Measurements from ENCODE around the gene SENP1.

DNA sequence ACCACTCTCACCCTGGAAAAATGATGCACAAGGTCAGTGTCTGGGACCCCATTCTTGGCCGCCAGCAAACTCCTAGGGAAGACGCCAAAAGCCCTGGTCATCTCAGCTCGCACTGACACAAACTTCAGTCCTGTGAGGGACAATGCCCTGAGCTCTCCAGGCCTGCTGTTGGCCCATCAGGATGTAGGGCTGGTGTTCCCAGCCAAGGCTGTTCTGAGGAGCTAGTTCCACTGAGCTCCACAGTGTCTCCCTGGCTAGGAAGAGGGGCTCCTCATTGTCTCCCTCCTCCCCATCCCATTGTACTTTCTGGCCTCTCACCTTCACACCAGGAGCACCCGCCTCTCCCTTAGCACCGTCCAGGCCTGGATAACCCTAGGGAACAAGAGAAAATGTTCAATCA lies 112.4 kb downstream of the SENP1 start:
- TF ChIP-seq ZNF274 (IDR thresholded peaks at IDR 0.05; ENCODE audit: low read depth, low read length) (no peak), SUZ12 (IDR thresholded peaks at IDR 0.05; ENCODE audit: extremely low read depth, insufficient read depth, insufficient read length) (no peak), YY1 (IDR thresholded peaks at IDR 0.05; ENCODE audit: insufficient read depth, insufficient read length) (no peak)

Data from NT2/D1 (cell line).